Measurements from ENCODE around the gene CACYBP. TPM values are rescaled to one million over a fixed set of nuclear protein-coding genes. Genes with fewer than 3 reads are reported as not detected.

The CACYBP gene
- total RNA-seq, 1 donor from 2014 or later = 95.0 TPM

DNA sequence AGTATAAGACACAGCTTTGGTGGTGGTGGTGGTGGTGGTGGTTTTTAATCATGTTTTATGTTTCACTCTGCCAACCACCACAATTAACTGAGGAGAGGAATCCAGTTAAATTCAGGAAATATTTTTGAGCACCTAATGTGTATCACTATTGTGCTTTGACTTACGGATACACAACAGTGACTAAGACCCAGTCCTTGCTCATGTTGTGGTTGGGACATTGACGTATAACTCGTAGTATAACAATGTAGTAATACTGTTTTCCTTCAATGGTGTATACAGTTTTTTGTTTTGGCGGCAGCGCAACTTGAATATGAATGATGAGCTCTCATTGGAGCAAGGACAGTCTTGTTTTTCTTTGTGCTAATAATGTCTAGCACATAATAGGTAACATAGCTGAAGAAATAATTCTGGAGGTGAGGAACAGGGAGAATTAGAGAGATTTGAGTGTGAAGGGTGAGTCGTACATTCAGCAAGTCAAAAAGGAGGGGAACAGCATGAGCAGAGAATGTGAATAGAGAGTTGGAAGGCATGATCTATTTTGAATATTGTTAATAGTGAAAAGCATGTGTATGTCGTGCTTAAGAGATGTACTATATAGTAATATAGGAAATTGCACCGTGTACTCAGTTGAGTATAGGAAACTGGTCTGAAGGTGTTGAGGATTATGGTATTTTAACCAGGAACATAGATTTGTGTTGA, 5.5 kb downstream of the CACYBP start:
- peaks cover 4% of the 10 kb centered on the region for H3K36me3 Mint-ChIP-seq (ENCODE audit: low read depth, unreplicated experiment)
- no peak for TF ChIP-seq CTCF (IDR thresholded peaks at IDR 0.05; ENCODE audit: insufficient read depth, low read depth, low read length)
- no peak for TF ChIP-seq EZH2 (IDR thresholded peaks at IDR 0.05; ENCODE audit: insufficient read depth, low read length)
- Histone ChIP-seq H3K36me3 (ENCODE audit: insufficient read depth, low read length) (peaks cover 17% of the 10 kb centered on the region), H3K4me1 (ENCODE audit: insufficient read depth, low read length) (peaks cover 4% of the 10 kb centered on the region), H3K79me2 (ENCODE audit: insufficient read depth, low read length) (peaks cover 79% of the 10 kb centered on the region), H2AFZ (ENCODE audit: low read depth, low read length) (no peak overlapping the region), H4K20me1 (ENCODE audit: insufficient read depth, low read length) (peaks cover 26% of the 10 kb centered on the region), H3K9ac (ENCODE audit: low read length) (no peak overlapping the region), H3K4me3 (ENCODE audit: insufficient read depth, low read depth, low read length) (no peak overlapping the region), H3K27me3 (ENCODE audit: insufficient read depth, low read length) (no peaks in the 10 kb centered on the region), H3K9me3 (ENCODE audit: insufficient read depth, low read depth, low read length) (no peaks in the 10 kb centered on the region), H3K4me2 (ENCODE audit: low read length) (no peak overlapping the region), H3K27ac (ENCODE audit: low read depth, low read length) (no peak overlapping the region)
- peaks cover 12% of the 10 kb centered on the region for H3K4me1 Mint-ChIP-seq (ENCODE audit: low read depth, unreplicated experiment)
- H3K4me3 Mint-ChIP-seq (ENCODE audit: unreplicated experiment) = no peak overlapping the region
- H3K27me3 Mint-ChIP-seq (ENCODE audit: low read depth, unreplicated experiment) = no peaks in the 10 kb centered on the region
- peak overlapping the region; percentile 8 for H3K27ac Mint-ChIP-seq (ENCODE audit: unreplicated experiment)
- no peaks in the 10 kb centered on the region for H3K9me3 Mint-ChIP-seq (ENCODE audit: unreplicated experiment)
- FAIRE-seq (no peak), DNase-seq (ENCODE audit: low read depth) (peak; percentile 59)

DNA sequence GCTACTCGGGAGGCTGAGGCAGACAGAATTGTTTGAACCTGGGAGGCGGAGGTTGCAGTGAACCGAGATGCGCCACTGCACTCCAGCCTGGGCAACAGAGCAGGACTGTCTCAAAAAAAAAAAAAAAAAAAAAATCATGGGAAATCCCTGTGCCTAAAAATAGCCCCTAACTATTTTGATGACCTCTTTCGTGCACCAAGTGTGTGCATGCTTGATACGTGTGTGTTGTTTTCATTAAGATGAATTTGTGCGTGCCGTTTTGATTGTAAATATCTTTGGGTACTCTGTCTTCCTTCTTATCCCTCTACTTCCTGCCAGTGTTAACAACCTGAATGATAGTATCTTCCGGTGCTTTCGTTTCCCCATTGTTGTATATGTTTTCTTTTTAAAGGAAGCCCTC, 9.8 kb downstream of the CACYBP start:
- peaks cover 4% of the 10 kb centered on the region for H3K4me1 Mint-ChIP-seq (ENCODE audit: low read depth, unreplicated experiment)
- H3K27ac ChIP-seq (ENCODE audit: low read depth, low read length) = no peak overlapping the region
- H3K4me3 Mint-ChIP-seq (ENCODE audit: unreplicated experiment) = no peak overlapping the region
- no peak overlapping the region for H3K4me2 ChIP-seq (ENCODE audit: low read length)
- no peak for DNase-seq (ENCODE audit: low read depth)
- no peak for TF ChIP-seq CTCF (IDR thresholded peaks at IDR 0.05; ENCODE audit: insufficient read depth, low read depth, low read length)
- no peak for TF ChIP-seq EZH2 (IDR thresholded peaks at IDR 0.05; ENCODE audit: insufficient read depth, low read length)
- no peak overlapping the region for H3K27ac Mint-ChIP-seq (ENCODE audit: unreplicated experiment)
- peaks cover 11% of the 10 kb centered on the region for H4K20me1 ChIP-seq (ENCODE audit: insufficient read depth, low read length)
- no peak overlapping the region for H3K9ac ChIP-seq (ENCODE audit: low read length)
- no peaks in the 10 kb centered on the region for H3K27me3 ChIP-seq (ENCODE audit: insufficient read depth, low read length)
- H3K36me3 ChIP-seq (ENCODE audit: insufficient read depth, low read length) = peaks cover 47% of the 10 kb centered on the region
- H3K9me3 Mint-ChIP-seq (ENCODE audit: unreplicated experiment) = no peaks in the 10 kb centered on the region
- H2AFZ ChIP-seq (ENCODE audit: low read depth, low read length) = no peak overlapping the region
- H3K27me3 Mint-ChIP-seq (ENCODE audit: low read depth, unreplicated experiment) = no peaks in the 10 kb centered on the region
- FAIRE-seq = no peak
- H3K79me2 ChIP-seq (ENCODE audit: insufficient read depth, low read length) = peaks cover 39% of the 10 kb centered on the region
- H3K9me3 ChIP-seq (ENCODE audit: insufficient read depth, low read depth, low read length) = no peaks in the 10 kb centered on the region
- H3K36me3 Mint-ChIP-seq (ENCODE audit: low read depth, unreplicated experiment) = peaks cover 8% of the 10 kb centered on the region
- H3K4me3 ChIP-seq (ENCODE audit: insufficient read depth, low read depth, low read length) = no peak overlapping the region
- peaks cover 5% of the 10 kb centered on the region for H3K4me1 ChIP-seq (ENCODE audit: insufficient read depth, low read length)

- H3K4me2 ChIP-seq (ENCODE audit: low read length) = no peak overlapping the region
- H3K79me2 ChIP-seq (ENCODE audit: insufficient read depth, low read length) = peaks cover 2% of the 10 kb centered on the region
- H3K27ac ChIP-seq (ENCODE audit: low read depth, low read length) = no peak overlapping the region
- no peak for FAIRE-seq
- no peak overlapping the region for H3K4me3 Mint-ChIP-seq (ENCODE audit: unreplicated experiment)
- H4K20me1 ChIP-seq (ENCODE audit: insufficient read depth, low read length) = no peaks in the 10 kb centered on the region
- no peak overlapping the region for H2AFZ ChIP-seq (ENCODE audit: low read depth, low read length)
- peaks cover 50% of the 10 kb centered on the region for H3K36me3 ChIP-seq (ENCODE audit: insufficient read depth, low read length)
- peaks cover 5% of the 10 kb centered on the region for H3K36me3 Mint-ChIP-seq (ENCODE audit: low read depth, unreplicated experiment)
- no peaks in the 10 kb centered on the region for H3K27me3 ChIP-seq (ENCODE audit: insufficient read depth, low read length)
- H3K9me3 Mint-ChIP-seq (ENCODE audit: unreplicated experiment) = no peaks in the 10 kb centered on the region
- no peaks in the 10 kb centered on the region for H3K9me3 ChIP-seq (ENCODE audit: insufficient read depth, low read depth, low read length)
- no peak overlapping the region for H3K27ac Mint-ChIP-seq (ENCODE audit: unreplicated experiment)
- peaks cover 9% of the 10 kb centered on the region for H3K4me1 Mint-ChIP-seq (ENCODE audit: low read depth, unreplicated experiment)
- no peak for DNase-seq (ENCODE audit: low read depth)
- no peak overlapping the region for H3K4me3 ChIP-seq (ENCODE audit: insufficient read depth, low read depth, low read length)
- peaks cover 19% of the 10 kb centered on the region for H3K4me1 ChIP-seq (ENCODE audit: insufficient read depth, low read length)
- H3K27me3 Mint-ChIP-seq (ENCODE audit: low read depth, unreplicated experiment) = no peaks in the 10 kb centered on the region
- TF ChIP-seq EZH2 (IDR thresholded peaks at IDR 0.05; ENCODE audit: insufficient read depth, low read length) = no peak
- TF ChIP-seq CTCF (IDR thresholded peaks at IDR 0.05; ENCODE audit: insufficient read depth, low read depth, low read length) = no peak
- H3K9ac ChIP-seq (ENCODE audit: low read length) = no peak overlapping the region
Measured at GRCh38 chr1:175013445-175013844, 13.7 kb downstream of the CACYBP start.

All from astrocyte (in vitro differentiated cells and primary cell).